GM18873 (cell line): ENCODE measurements around the gene EVI5L.

Experiments used
- ATAC-seq: cut with Tn5 transposase; IDR thresholded peaks from one replicate; pipeline ENCODE4 v1.9.1; 2021; ENCODE audit warnings: mild to moderate bottlenecking, moderate library complexity, moderate number of reproducible peaks; ENCODE audit not compliant: unreplicated experiment, low FRiP score

EVI5L gene

GRCh38 chr19:7844405-7844804 lies 14.4 kb downstream of the EVI5L start:
- ATAC-seq, result no peak

- ATAC-seq, result no peak
Measured at GRCh38 chr19:7844951-7845350, 14.9 kb downstream of the EVI5L start.

- ATAC-seq, result no peak
Measured at GRCh38 chr19:7845390-7846154, 15.6 kb downstream of the EVI5L start.

- no peak for ATAC-seq
Measured at GRCh38 chr19:7846155-7846646, 16.2 kb downstream of the EVI5L start.

- no peak for ATAC-seq
Measured at GRCh38 chr19:7847664-7848063, 17.6 kb downstream of the EVI5L start.

- no peak for ATAC-seq
Measured at GRCh38 chr19:7848779-7849457, 18.9 kb downstream of the EVI5L start.

GRCh38 chr19:7849631-7849999 lies 19.6 kb downstream of the EVI5L start:
- no peak for ATAC-seq

GRCh38 chr19:7850000-7850813 lies 20.2 kb downstream of the EVI5L start:
- ATAC-seq, result no peak

GRCh38 chr19:7850945-7851622 lies 21.1 kb downstream of the EVI5L start:
- ATAC-seq, result no peak

GRCh38 chr19:7851623-7852500 lies 21.8 kb downstream of the EVI5L start:
- no peak for ATAC-seq

GRCh38 chr19:7852851-7853769 lies 23.1 kb downstream of the EVI5L start:
- ATAC-seq, result no peak

GRCh38 chr19:7853770-7854128 lies 23.7 kb downstream of the EVI5L start:
- ATAC-seq, result no peak

GRCh38 chr19:7855426-7856108 lies 25.5 kb downstream of the EVI5L start:
- ATAC-seq, result no peak

- no peak for ATAC-seq
Measured at GRCh38 chr19:7856109-7856591, 26.1 kb downstream of the EVI5L start.

GRCh38 chr19:7856679-7857663 lies 27.0 kb downstream of the EVI5L start:
- no peak for ATAC-seq

- ATAC-seq, result no peak
Measured at GRCh38 chr19:7857727-7858108, 27.7 kb downstream of the EVI5L start.
